Measurements from ENCODE around the gene MUC12.

DNA sequence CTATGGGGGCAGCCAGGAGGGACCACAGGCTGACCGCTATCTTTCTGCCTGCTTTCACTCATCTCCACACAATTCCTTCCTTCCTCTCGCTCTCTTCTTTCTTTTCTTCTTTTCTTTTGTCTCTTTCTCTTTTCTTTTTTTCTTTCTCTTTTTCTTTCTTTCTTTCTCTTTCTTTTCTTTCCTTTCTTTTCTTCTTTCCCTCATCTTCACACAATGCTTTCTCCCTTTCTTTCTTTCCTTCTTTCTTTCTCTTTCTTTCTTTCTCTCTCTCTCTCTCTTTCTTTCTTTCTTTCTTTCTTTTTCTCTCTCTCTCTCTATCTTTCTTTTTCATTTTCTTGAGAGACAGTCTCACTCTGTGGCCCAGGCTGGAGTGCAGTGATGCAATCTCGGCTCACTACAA is 6.8 kb upstream of the MUC12 start:
- TF ChIP-seq, protein P1, sequence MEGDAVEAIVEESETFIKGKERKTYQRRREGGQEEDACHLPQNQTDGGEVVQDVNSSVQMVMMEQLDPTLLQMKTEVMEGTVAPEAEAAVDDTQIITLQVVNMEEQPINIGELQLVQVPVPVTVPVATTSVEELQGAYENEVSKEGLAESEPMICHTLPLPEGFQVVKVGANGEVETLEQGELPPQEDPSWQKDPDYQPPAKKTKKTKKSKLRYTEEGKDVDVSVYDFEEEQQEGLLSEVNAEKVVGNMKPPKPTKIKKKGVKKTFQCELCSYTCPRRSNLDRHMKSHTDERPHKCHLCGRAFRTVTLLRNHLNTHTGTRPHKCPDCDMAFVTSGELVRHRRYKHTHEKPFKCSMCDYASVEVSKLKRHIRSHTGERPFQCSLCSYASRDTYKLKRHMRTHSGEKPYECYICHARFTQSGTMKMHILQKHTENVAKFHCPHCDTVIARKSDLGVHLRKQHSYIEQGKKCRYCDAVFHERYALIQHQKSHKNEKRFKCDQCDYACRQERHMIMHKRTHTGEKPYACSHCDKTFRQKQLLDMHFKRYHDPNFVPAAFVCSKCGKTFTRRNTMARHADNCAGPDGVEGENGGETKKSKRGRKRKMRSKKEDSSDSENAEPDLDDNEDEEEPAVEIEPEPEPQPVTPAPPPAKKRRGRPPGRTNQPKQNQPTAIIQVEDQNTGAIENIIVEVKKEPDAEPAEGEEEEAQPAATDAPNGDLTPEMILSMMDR (IDR thresholded peaks at IDR 0.05) = no peak
- no peak for TF ChIP-seq POLR2A (IDR thresholded peaks at IDR 0.05)

All from esophagus squamous epithelium (tissue), 4 donors.